UCSD-AML1 (cell line): ENCODE measurements around the gene TAF11L10.
"Not testable (repeated sequence)": the region's sequence is repeated elsewhere in the genome, so short reads cannot be mapped to it uniquely, and the experiment has no call there.

ENCODE experiments used
- DNase-seq: peaks from one replicate; lab custom pipeline; 2025; ENCODE audit not compliant: unreplicated experiment; lab: John Stamatoyannopoulos, UW

TAF11L10 gene

DNA sequence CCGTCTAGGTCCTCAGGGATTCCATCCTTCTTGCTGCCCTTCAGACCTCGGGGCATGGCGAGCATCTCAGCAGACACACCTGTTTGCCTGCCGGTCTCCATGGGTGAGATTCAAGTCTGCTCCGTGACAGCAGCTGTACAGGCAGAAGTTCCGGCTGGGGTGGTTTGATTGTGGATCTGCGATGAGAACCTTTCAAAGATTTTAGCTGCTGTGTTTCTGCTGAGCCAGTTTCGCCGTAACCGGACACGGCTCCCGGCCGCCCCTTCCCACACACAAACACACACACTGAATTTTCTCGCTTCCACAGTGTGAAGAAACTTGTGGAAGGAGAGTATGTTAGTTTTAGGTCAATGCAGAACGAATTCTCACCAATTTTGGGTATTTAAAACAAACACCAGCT is at the start of gene TAF11L10:
TSS of gene TAF11L10 (minus strand) at position 101 of the 400 bp plus-strand sequence.
- not testable (repeated sequence) for DNase-seq

DNA sequence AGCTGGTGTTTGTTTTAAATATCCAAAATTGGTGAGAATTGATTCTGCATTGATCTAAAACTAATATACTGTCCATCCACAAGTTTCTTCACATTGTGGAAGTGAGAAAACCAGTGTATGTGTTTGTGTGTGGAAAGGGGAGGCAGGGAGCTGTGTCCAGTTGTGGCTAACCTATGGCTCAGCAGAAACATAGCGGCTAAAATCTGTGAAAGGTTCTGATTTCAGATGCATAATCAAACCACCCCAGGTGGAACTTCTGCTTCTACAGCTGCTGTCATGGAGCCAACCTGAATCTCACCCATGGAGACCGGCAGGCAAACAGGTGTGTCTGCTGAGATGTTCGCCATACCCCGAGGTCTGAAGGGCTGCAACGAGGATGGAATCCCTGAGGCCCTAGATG is 36.5 kb upstream of the TAF11L10 start, which contains the start of gene TAF11L14:
TSS of gene TAF11L14 (plus strand) at position 301 of the 400 bp plus-strand sequence.
- DNase-seq = no peak

DNA sequence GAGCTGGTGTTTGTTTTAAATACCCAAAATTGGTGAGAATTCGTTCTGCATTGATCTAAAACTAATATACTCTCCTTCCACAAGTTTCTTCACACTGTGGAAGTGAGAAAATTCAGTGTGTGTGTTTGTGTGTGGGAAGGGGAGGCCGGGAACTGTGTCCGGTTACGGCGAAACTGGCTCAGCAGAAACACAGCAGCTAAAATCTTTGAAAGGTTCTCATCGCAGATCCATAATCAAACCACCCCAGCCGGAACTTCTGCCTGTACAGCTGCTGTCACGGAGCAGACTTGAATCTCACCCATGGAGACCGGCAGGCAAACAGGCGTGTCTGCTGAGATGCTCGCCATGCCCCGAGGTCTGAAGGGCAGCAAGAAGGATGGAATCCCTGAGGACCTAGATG is 34.2 kb upstream of the TAF11L10 start, which contains the start of gene TAF11L13:
TSS of gene TAF11L13 (plus strand) at position 301 of the 400 bp plus-strand sequence.
- not testable (repeated sequence) for DNase-seq

DNA sequence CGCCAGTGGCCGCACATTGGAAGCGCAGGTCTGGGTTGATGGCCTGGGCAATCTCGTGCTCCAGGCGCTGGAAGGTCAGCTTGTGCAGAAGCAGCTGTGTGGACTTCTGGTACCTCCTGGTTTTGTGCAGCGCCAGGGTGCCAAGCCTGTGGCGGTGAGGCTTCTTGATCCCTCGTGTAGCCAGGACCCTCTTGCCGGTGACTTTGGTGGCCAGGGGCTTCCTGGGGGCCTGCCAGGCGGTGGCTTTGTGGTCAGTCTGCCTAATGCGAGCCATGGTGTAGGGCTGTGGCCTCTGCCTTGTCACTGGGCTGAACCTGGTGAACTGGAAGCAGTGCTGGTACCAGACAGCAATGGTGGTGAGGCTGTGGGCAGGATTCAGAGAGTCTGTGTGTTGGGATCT is 28.1 kb upstream of the TAF11L10 start:
- DNase-seq = no peak

DNA sequence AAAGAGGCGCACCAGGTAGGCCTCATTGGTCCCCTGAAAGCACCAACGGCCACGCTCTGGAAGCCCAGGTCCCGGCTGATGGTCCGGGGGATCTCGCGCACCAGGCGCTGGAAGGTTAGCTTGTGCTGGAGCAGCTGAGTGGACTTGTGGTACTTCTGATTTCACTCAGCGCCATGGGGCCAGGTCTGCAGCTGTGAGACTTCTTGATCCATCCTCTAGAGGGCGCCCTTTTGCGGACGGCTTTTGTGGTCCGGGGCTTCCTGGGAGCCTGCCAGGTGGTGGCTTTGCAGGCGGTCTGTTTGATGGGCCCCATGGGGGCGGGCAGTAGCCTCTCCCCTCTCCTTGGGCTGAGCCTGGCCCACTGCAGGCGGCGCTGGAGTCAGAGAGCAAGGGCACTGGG is 23.0 kb upstream of the TAF11L10 start:
- no peak for DNase-seq

DNA sequence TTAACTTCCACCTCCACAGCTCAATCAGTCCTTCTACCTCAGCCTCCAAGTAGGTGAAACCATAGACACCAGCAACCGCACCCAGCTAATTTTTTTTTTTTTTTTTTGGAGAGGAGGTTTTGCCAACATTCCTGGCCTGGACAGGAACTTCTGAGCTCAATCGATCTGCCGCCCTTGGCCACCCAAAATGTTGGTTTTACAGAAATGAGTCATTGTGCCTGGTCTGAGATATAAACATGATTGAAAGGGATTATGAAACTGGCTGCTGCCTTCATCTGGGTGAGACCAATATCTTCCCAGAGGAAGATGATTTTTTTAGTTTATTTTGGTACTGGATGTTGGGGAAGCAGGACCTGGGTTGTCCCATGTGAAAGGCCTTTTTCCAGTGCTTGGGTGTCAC is 21.7 kb upstream of the TAF11L10 start:
- DNase-seq = no peak

DNA sequence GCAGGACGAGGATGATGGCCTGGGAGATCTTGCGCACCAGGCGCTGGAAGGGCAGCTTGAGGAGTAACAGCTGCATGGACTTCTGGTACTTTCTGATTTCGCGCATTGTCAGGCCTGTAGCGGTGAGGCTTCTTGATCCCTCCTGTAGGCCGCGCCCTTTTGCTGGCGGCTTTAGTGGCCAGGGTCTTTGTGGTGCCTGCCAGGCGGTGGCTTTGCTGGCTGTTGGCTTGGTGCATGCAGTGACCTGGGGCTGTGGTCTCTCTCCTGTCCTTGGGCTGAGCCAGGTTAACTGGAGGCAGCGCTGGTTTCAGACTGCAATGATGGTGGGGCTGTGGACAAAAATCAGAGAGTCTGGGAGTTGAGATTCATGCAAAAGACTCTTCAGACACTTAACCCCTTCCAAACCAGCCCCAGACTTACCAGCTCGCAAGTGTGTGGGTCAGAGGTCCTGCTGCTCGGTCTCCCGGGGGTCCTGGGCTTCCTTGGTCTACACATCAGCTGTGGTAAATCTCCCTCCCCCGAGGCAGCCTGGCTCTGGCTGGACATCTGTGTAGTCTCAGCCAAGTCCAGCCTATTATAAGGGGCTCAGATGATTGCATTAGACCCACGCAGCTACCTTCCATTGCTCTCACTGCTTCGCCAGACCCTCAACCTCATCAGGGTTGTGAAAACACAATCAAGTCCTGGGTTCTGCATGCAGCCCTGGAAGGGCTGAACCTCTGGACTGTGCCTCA is 17.4 kb upstream of the TAF11L10 start:
- no peak for DNase-seq

DNA sequence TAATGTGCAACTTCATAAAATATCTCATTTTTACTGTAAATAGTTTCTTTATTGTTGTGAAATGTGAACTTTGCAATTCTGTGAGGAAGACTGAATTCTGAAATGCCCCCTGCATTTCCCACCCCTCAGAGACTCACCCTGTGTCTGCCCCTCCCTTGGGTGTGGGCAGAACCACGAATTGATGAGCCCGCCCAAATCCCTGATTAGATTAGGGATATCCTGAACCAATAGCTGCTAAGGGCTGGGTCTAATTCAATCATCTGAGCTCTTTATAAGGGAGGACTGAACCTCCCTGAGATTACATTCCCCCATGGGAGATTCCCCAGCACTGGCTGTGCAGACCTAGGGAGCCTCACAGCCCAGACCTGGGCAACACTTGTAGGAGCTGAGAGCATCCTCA is 12.5 kb upstream of the TAF11L10 start, which contains the start of gene TAF11L12:
TSS of gene TAF11L12 (plus strand) at position 301 of the 400 bp plus-strand sequence.
- DNase-seq = not testable (repeated sequence)

DNA sequence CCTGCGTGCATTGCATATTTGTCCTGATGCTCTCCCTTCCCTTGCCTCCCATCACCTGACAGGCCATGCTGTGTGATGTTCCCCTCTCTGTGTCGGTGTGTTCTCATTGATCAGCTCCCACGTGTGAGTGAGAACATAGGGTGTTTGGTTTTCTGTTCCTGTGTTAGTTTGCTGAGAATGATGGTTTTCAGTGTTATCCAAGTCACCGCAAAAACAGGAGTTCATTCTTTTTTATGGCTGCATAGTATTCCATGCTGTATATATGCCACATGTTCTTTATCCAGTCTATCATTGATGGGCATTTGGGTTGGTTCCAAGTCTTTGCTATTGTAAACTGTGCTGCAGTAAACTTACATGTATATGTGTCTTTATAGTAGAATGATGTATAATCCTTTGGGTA is 9.8 kb upstream of the TAF11L10 start:
- not testable (repeated sequence) for DNase-seq

DNA sequence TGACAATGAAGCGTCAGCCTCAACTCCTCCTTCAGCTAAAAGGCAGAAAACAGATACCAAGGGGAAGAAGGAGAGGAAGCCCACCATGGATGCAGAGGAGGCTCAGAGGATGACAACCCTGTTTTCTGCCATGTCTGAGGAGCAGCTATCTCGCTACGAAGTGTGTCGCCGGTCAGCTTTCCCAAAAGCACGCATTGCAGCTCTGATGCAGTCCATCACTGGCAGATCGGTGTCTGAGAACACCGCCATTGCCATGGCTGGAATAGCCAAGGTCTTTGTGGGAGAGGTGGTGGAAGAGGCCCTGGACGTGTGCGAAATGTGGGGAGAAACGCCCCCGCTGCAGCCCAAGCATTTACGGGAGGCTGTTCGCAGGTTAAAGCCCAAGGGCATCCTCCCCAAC is 7.3 kb upstream of the TAF11L10 start:
- DNase-seq = no peak

DNA sequence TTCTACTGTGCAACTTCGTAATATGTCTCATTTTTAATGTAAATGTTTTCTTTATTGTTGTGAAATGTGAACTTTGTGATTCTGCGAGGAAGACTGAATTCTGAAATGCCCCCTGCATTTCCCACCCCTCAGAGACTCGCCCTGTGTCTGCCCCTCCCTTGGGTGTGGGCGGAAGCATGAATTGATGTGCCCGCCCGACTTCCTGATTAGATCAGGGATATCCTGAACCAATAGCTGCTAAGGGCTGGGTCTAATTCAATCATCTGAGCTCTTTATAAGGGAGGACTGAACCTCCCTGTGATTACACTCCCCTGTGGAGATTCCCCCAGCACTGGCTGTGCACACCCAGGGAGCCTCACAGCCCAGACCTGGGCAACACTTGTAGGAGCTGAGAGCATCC is 6.3 kb upstream of the TAF11L10 start, which contains the start of gene TAF11L11:
TSS of gene TAF11L11 (plus strand) at position 304 of the 400 bp plus-strand sequence.
- DNase-seq = not testable (repeated sequence)

DNA sequence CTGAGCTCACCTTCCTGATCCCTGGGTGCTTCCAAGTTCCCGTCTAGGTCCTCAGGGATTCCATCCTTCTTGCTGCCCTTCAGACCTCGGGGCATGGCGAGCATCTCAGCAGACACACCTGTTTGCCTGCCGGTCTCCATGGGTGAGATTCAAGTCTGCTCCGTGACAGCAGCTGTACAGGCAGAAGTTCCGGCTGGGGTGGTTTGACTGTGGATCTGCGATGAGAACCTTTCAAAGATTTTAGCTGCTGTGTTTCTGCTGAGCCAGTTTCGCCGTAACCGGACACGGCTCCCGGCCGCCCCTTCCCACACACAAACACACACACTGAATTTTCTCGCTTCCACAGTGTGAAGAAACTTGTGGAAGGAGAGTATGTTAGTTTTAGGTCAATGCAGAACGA is 3.4 kb downstream of the TAF11L10 start, which contains the start of gene TAF11L9:
TSS of gene TAF11L9 (minus strand) at position 140 of the 400 bp plus-strand sequence.
- DNase-seq = not testable (repeated sequence)

DNA sequence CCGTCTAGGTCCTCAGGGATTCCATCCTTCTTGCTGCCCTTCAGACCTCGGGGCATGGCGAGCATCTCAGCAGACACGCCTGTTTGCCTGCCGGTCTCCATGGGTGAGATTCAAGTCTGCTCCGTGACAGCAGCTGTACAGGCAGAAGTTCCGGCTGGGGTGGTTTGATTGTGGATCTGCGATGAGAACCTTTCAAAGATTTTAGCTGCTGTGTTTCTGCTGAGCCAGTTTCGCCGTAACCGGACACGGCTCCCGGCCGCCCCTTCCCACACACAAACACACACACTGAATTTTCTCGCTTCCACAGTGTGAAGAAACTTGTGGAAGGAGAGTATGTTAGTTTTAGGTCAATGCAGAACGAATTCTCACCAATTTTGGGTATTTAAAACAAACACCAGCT is 6.8 kb downstream of the TAF11L10 start, which contains the start of gene TAF11L8:
TSS of gene TAF11L8 (minus strand) at position 101 of the 400 bp plus-strand sequence.
- not testable (repeated sequence) for DNase-seq

DNA sequence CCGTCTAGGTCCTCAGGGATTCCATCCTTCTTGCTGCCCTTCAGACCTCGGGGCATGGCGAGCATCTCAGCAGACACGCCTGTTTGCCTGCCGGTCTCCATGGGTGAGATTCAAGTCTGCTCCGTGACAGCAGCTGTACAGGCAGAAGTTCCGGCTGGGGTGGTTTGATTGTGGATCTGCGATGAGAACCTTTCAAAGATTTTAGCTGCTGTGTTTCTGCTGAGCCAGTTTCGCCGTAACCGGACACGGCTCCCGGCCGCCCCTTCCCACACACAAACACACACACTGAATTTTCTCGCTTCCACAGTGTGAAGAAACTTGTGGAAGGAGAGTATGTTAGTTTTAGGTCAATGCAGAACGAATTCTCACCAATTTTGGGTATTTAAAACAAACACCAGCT is 12.0 kb downstream of the TAF11L10 start, which contains the start of gene TAF11L7:
TSS of gene TAF11L7 (minus strand) at position 101 of the 400 bp plus-strand sequence.
- not testable (repeated sequence) for DNase-seq
